Renal pelvis (tissue), 4 donors: ENCODE data around the gene LSR. TPM values are rescaled to one million over a fixed set of nuclear protein-coding genes. Genes with fewer than 3 reads are reported as not detected.
"Not testable (repeated sequence)": the region's sequence is repeated elsewhere in the genome, so short reads cannot be mapped to it uniquely, and the experiment has no call there.

Experiments
- DNase-seq: peaks from one replicate; pipeline ENCODE4 v3.0.0-alpha.2; 2013
- polyA plus RNA-seq, 3 donors: library from polyadenylated mRNA; unstranded; fragments of 120-200 nt; gene quantifications; one replicate each; pipeline ENCODE4 v1.2.1, GENCODE V29; 2013; ENCODE audit not compliant: insufficient read length in 3 of 3

LSR gene
- polyA plus RNA-seq, 3 donors = 65.3 to 68.6 (median 67.9) TPM

GRCh38 chr19:35214766-35215422 lies 33.9 kb upstream of the LSR start:
- DNase-seq = no peak

DNA sequence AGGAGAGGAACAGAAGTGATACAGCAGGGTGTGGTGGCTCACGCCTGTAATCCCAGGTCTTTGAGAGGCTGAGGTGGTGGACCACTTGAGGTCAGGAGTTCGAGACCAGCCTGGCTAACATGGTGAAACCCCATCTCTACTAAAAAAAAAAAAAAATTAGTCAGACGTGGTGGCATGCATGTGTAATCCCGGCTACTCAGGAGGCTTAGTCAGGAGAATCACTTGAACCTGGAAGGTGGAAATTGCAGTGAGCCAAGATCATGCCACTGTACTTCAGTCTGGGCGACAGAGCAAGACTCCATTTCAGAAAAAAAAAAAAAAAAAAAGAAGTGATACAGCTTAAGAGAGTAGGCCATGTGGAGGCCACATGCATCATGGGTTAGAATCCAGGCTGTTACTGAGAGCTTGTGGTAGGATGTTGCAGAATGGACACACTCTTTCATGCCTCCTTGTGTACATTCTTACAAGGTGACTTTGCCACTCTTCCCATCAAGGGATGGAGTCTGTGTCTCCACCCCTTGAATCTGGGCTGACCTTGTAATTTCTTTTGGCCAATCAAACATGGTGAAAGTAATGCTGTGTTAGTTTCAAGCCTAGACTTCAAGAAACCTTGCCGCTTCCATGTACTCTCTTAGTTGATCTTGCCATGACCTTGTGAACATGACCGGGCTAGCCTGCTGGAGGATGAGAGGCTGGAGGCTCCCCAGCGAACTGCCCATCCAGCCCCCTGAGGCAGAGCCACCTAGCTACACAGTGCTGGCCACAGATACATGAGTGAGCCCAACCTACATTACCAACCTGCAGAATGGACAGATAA lies 32.6 kb upstream of the LSR start:
- no peak for DNase-seq

GRCh38 chr19:35216833-35217648 lies 31.8 kb upstream of the LSR start:
- DNase-seq = no peak

DNA sequence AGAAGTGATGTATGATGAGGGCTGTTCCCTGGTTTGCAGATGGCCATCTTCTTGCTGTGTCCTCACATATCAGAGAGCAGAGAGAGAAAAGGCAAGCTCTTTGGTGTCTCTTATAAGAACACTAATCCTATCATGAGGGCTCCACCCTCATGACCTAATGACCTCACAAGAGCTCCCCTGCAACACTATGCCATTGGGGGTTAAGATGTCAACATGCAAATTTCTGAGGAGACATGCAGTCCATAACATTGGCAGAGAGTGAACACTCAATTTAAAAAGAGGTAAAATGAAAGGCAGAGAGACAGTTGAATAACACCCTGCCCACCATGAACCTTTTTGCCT lies 31.2 kb upstream of the LSR start:
- no peak for DNase-seq

DNA sequence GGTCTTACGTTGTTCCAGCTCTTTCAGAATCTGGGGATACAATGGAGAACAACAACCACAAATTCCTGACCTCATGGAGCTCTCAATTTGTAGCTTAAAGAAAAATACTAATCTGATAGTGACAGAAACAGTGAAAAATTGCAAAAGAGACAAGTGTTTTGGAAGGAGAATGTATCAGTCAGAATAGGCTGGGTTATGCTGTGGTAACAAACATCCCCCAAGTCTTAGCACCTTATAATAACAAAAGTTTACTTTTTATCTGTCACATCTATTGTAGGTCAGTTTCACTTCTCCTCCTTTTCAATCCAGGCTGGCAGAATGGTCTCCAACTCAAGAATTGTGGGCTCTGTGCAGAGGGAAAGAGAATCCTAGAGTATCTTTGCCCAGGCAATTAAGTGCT lies 29.8 kb upstream of the LSR start:
- DNase-seq = no peak

DNA sequence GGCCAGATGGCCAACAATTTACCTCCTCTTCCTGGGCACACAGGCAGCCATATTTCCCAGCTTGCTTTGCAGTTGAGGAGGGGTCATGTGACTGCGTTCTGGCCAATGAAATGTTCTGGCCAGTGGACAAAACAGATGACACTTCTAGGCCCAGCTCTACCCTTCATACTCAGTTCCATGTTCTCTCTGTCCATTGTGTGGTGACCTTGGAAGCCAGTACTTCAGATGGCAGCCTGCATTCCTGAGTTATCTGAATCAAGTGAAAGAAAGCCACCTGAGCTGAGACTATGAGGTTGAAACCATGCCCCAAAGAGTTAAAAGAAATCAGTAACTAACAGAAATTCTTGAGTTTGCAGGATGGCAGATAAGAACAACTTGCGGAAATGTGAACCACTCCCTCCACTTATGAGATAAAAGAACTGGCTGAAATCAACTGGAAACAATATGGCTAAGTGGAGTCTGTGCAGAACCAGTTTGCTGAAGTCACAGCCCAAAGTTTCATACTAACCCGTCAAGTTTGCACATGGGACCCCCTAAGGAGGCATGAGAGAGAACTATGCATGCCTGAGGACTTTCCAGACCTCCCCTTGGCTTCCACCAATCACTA lies 28.4 kb upstream of the LSR start:
- no peak for DNase-seq

DNA sequence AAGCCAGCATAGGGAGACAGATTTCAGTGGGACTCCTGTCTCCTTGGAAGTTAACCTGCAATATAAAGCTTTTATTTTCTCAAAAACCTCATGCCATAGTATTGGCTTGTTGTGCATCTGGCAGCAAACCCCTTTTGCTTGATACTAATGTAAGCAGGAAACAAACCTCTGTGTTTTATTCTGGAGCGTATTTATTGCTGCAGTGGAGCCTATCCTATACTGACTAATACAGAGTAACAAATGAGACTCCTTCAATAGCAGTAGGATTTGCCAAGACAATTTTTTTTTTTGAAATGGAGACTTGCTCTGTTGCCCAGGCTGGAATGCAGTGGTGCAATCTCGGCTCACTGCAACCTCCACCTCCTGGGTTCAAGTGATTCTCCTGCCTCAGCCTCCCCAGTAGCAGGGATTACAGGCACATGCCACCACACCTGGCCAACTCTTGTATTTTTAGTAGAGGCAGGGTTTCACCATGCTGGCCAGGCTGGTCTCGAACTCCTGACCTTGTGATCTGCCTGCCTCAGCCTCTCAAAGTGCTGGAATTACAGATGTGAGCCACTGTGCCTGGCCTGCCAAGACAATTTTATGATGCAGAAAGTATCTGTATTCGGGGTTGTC lies 27.7 kb upstream of the LSR start:
- DNase-seq = not testable (repeated sequence)

GRCh38 chr19:35222373-35223015 lies 26.3 kb upstream of the LSR start:
- DNase-seq = no peak

- DNase-seq = no peak
These were observed 25.6 kb upstream of the LSR start for GRCh38 chr19:35223084-35223790.

DNA sequence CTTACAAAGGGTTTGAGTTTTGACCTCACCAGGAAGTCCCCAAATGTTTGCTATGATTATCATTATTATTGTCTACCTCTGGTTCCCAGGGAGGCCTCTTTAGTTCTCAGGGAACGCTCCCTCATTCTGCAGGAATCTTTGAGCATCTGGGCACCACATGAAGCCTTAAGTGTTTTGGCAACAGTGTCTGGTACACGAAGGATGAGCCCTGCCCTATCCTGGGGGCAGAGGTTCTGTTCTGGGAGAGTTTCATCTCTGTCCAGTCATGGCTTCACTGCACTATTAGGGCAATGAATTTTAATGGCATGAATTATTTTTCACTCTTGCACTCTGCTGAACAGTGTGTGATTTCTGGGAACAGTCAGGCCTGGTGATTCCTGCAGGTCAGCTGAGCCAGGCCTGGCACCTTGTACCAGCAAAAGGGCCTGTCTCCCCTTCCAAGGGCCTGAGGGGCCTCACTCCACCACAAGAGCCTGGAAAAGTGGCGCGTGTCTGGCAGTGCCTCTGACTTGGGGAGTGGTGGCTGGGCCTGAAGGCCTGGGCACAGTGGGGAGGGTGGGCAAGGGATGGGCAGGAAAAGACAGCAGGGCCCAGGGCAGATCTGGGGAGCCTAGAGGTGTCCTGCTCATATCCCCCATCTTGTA lies 24.8 kb upstream of the LSR start:
- no peak for DNase-seq

DNA sequence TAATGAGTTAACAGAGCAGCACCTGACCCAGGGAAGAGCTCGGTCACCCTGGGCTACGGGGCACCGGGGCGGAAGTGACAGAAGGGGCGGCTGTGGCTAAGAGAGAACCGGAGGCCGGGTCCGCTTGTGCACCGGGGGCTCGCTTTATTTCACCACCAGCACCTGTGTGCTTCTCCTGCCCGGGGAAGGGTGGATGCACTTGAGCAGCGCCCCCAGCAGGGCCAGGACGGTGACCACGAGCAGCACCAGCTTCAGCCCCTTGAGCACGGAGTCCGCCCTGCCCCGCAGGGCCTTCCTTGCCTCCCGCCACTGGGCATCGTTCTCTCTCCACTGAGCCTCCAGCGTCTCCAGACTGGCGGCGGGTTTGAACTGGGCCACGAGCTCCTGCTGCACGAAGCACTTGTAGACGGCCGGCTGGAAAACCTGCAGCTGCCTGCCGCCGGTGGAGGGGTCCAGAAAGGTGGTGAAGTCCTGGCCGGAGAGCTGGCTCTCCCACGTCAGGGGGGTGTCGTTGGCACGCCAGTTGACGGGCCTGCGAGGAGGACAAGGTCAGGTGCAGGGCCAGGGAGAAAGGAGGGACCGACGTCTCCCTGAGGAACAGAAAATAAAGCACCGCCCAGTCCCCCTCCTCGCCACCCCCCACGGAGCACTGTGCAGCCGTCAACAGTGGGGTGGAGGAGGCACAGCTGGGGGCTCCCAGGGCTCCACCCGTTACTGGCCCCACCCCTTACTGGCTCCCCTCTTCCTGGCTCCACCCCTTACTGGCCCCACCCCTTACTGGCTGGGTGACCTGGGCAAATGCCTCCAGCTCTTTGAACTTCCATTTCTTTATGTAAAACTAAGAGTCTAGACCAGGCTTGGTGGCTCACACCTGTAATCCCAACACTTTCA lies 23.9 kb upstream of the LSR start:
- no peak for DNase-seq

- no peak for DNase-seq
These were observed 22.9 kb upstream of the LSR start for GRCh38 chr19:35225951-35226350.

DNA sequence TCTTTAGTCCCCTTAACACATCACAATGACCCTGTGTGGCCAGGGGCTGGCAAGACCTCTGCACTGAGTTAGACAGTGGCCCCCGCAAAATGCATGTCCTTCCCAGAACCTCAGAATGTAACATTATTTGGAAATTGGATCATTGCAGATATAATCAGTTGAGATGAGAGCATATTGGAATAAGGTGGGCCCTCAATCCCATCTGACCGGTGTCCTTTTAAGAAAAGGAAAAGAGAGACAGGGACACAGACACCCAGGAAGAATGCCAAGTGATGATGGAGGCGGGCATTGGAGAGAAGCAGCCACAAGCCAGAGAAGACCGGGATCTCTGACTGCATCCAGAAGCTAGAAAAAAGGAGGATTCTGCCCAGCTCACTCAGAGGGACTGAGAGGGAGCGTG lies 22.1 kb upstream of the LSR start:
- DNase-seq = no peak

GRCh38 chr19:35228177-35228930 lies 20.4 kb upstream of the LSR start, which contains the start of gene FAM187B:
Gene FAM187B, minus strand, starts transcription at chr19:35228739. Its CDS starts 59 bp downstream, at chr19:35228680.
- DNase-seq = no peak

DNA sequence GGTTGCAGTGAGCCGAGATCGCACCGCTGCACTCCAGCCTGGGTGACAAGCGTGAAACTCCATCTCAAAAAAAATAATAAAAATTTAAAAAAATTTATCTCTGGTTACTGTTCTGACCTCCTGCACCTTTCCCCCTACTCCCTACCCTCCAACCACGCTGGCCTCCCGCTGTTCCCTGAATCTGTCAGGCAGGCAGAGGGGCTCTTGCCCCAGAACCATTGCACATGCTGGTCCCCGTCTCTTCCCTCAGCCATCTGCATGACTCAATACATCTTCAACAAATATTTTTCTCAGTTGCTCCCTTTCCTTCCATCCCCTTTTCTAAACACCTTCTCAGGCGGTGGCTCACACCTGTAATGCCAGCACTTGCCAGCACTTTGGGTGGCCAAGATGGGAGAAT lies 19.2 kb upstream of the LSR start:
- no peak for DNase-seq

DNA sequence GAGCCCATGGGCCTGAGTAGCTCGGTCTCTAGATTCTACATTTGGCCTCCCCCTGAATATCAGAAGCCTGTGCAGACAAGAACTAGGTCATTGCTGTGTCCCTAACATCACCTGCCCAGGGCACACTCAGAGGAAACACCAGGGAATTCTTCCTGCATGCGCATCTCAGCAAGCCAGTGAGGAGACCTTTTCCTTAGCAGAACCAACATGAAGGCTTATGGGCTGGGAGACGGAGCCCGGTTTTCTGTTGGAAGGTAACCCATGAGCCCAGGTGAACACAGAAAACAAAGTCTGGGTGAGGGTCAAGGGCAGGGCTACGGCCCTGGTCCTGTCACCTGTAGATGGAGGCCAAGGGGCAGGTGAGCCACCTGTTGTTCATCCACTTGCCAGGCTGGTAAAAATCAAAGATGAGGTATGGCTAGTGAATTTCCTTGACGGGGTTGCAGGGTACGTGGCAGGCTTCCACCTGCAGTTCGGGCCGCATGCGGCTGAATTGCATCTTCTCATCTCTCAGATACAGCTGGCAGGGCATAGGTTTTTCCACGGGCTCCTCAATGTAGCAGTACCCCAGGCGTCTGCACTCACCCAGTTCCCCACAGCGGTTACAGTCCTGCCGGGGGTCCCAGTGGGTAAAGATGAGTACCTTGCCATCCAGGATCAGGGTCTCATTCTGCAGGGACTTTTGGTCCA lies 16.7 kb upstream of the LSR start:
- no peak for DNase-seq

DNA sequence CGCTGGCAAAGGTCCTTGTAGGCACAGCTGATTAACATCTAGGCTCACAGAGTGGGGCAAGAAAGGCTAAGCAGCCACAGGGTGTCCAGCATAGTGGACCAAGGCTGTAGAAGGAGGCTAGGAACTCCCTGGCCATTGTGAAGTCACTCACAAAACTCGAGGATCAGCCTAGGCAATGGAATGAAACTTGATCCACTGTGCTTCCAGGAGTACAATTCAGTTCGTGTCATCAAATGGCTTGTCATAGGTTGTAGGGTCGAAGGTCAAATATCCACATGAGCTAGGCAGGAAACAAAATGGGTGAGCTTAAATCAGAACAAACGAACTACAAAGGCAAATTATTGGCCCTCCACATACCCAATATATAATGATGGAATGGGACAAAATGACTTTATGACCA lies 15.9 kb upstream of the LSR start:
- no peak for DNase-seq
